GM12878 (cell line): ENCODE measurements around the gene ANXA10. TPM values are rescaled to one million over a fixed set of nuclear protein-coding genes. Genes with fewer than 3 reads are reported as not detected.

Source experiments
- ATAC-seq: fragments of 200-7000 bp; cut with Tn5 transposase; 3 replicates; pipeline ENCODE4 v1.9.1; 2020; ENCODE audit warnings: mild to moderate bottlenecking, moderate library complexity
- Bru-seq: library from RNA; stranded (reverse); fragments of 400-500 nt; gene quantifications from one replicate; lab custom pipeline; 2021; lab: Mats Ljungman, UMichigan
- BruChase-seq, 2 experiments: library from RNA; stranded (reverse); fragments of 400-500 nt; gene quantifications; one replicate each; lab custom pipeline; 2021; lab: Mats Ljungman, UMichigan
- BruUV-seq: library from RNA; stranded (reverse); fragments of 400-500 nt; replicated peaks from 2 replicates; lab custom pipeline; 2021; lab: Mats Ljungman, UMichigan
- CTCF ChIA-PET: fragments of 300-600 bp; sonication (Branson Sonifier 250); formaldehyde crosslinking; extraction: SDS; loops from one replicate; lab custom pipeline; 2021; ENCODE audit warnings: inconsistent platforms; lab: Yijun Ruan, JAX
- POLR2A ChIA-PET: fragments of 350-600 bp; formaldehyde crosslinking; extraction: SDS; loops from one replicate; lab custom pipeline; 2021; ENCODE audit warnings: inconsistent platforms; lab: Charles Lee
- RAD21 ChIA-PET: fragments of 300-600 bp; sonication (Branson Sonifier 250); formaldehyde crosslinking; loops from one replicate; lab custom pipeline; 2023; ENCODE audit warnings: antibody characterized with exemption; ENCODE audit not compliant: unreplicated experiment; lab: Charles Lee
- SMC1A ChIA-PET: fragments of 300-600 bp; sonication (Branson Sonifier 250); formaldehyde crosslinking; loops from one replicate; lab custom pipeline; 2023; ENCODE audit not compliant: unreplicated experiment, uncharacterized antibody; lab: Charles Lee
- DNase-seq: peaks from one replicate; pipeline ENCODE4 v3.0.0-alpha.2; 2011; ENCODE audit warnings: low read depth, low spot score
- FAIRE-seq: peaks from 3 replicates; lab custom pipeline; 2011; peaks lifted over from hg19 to GRCh38; lab: Jason Lieb, UNC
- H2AFZ ChIP-seq: 2 replicates; pipeline ENCODE4 v1.6.0; 2011; ENCODE audit warnings: low read depth, low read length, control low read depth; ENCODE audit not compliant: control insufficient read depth
- H3K27ac ChIP-seq: 2 replicates; pipeline ENCODE4 v1.5.1; 2011; ENCODE audit warnings: control low read depth; ENCODE audit not compliant: control insufficient read depth, insufficient read depth
- H3K27me3 ChIP-seq, 2 experiments: replicated peaks in 1 of 2; 2 replicates each; pipeline versions ENCODE4 v1.6.0 to v1.6.1; 2011; ENCODE audit warnings: low read length in 1 of 2; ENCODE audit not compliant: control insufficient read depth in 2 of 2, insufficient read depth in 2 of 2
- H3K36me3 ChIP-seq, 2 experiments: 2 replicates each; pipeline ENCODE4 v1.5.1; 2011; ENCODE audit warnings: low read length in 1 of 2; ENCODE audit not compliant: control insufficient read depth in 2 of 2, insufficient read depth in 2 of 2
- H3K4me1 ChIP-seq: 2 replicates; pipeline ENCODE4 v1.6.1; 2011; ENCODE audit warnings: mild to moderate bottlenecking, low read length, moderate library complexity, mixed read lengths; ENCODE audit not compliant: control insufficient read depth, insufficient read depth
- H3K4me2 ChIP-seq: 2 replicates; pipeline ENCODE4 v1.6.0; 2011; ENCODE audit warnings: control low read depth; ENCODE audit not compliant: control insufficient read depth, insufficient read depth
- H3K4me3 ChIP-seq: fragments of 200-600 bp; sonication (generic); 2 replicates; pipeline ENCODE4 v1.5.1; 2016
- H3K79me2 ChIP-seq: 2 replicates; pipeline ENCODE4 v1.6.0; 2011; ENCODE audit warnings: low read length; ENCODE audit not compliant: control insufficient read depth, insufficient read depth
- H3K9ac ChIP-seq: 2 replicates; pipeline ENCODE4 v1.8.0; 2011; ENCODE audit warnings: low read length, control low read depth, mixed read lengths; ENCODE audit not compliant: control insufficient read depth, insufficient read depth
- H3K9me3 ChIP-seq: replicated peaks from 3 replicates; pipeline ENCODE4 v1.5.1; 2011; ENCODE audit warnings: mild to moderate bottlenecking, low read length; ENCODE audit not compliant: control insufficient read depth, insufficient read depth
- H4K20me1 ChIP-seq: 2 replicates; pipeline ENCODE4 v1.6.0; 2011; ENCODE audit not compliant: control insufficient read depth, insufficient read depth
- CEBPB ChIP-seq, 2 experiments: fragments of 150-350 bp in 1 of 2; IDR thresholded peaks; 2 replicates each; pipeline ENCODE4 v1.6.1; 2012 to 2014; ENCODE audit warnings: low read depth in 2 of 2, low read length in 2 of 2, borderline replicate concordance in 1 of 2, inconsistent platforms in 1 of 2
- CHD4 ChIP-seq: fragments of 200-600 bp; sonication (generic); IDR thresholded peaks from 2 replicates; pipeline ENCODE4 v1.6.1; 2016; ENCODE audit warnings: mild to moderate bottlenecking
- FOXM1 ChIP-seq: IDR thresholded peaks from 2 replicates; pipeline ENCODE4 v1.6.1; 2012; ENCODE audit warnings: low read depth, mild to moderate bottlenecking, inconsistent platforms, low read length, moderate library complexity
- HSF1 ChIP-seq: fragments of 150-350 bp; IDR thresholded peaks from 2 replicates; pipeline ENCODE4 v1.6.1; 2014; ENCODE audit warnings: mild to moderate bottlenecking, low read depth, low read length
- IKZF2 ChIP-seq, 2 experiments: fragments of 450-650 bp; IDR thresholded peaks; 2 replicates each; pipeline ENCODE4 v1.6.1; 2017; ENCODE audit warnings: mild to moderate bottlenecking in 2 of 2, moderate library complexity in 2 of 2
- NRF1 ChIP-seq: conservative IDR thresholded peaks from 2 replicates; pipeline ENCODE4 v1.6.1; 2011; ENCODE audit warnings: mild to moderate bottlenecking, low read depth, low read length, improper control_type of control experiment
- SRF ChIP-seq, 2 experiments: IDR thresholded peaks; 2 replicates each; pipeline ENCODE4 v1.6.1; 2011; ENCODE audit warnings: low read depth in 2 of 2, low read length in 2 of 2, mild to moderate bottlenecking in 1 of 2, moderate library complexity in 1 of 2
- TCF12 ChIP-seq: IDR thresholded peaks from 2 replicates; pipeline ENCODE4 v1.6.1; 2011; ENCODE audit warnings: low read depth, mild to moderate bottlenecking, low read length
- WRNIP1 ChIP-seq: IDR thresholded peaks from 2 replicates; pipeline ENCODE4 v1.6.1; 2011; ENCODE audit warnings: low read depth, low read length, improper control_type of control experiment, borderline replicate concordance
- ZNF687 ChIP-seq: fragments of 450-650 bp; IDR thresholded peaks from 2 replicates; pipeline ENCODE4 v1.6.1; 2017; ENCODE audit warnings: mild to moderate bottlenecking, moderate library complexity
- WGBS: methylation state at CpG from one replicate; pipeline ENCODE4 v1.1.6; 2016; ENCODE audit warnings: low lambda C conversion rate; ENCODE audit not compliant: insufficient replicate concordance, insufficient coverage; ENCODE audit errors: missing lambda C conversion rate; 5-methylcytosine and 5-hydroxymethylcytosine counted together
- in situ Hi-C: fragments of 300-500 bp; cut with MboI; formaldehyde crosslinking; loops from 9 replicates; pipeline ENCODE4 v1.14.3; 2018; ENCODE audit warnings: mixed read lengths
- intact Hi-C: fragments of 100-400 bp; cut with micrococcal nuclease; formaldehyde crosslinking; loops from one replicate; pipeline ENCODE4 v1.14.2; 2022; ENCODE audit not compliant: unreplicated experiment
- long read RNA-seq, 2 experiments: library from polyadenylated mRNA; unstranded; transcript quantifications; one replicate each; pipeline ENCODE4 v2.0.0, GENCODE V29; 2019 to 2020
- polyA minus RNA-seq, 3 experiments: library from RNA; depleted of rRNA, polyadenylated mRNA; stranded (reverse); fragments of >200 nt; gene quantifications; 2 replicates each; pipeline ENCODE4 v1.2.3, GENCODE V29; 2011
- polyA plus RNA-seq, 11 experiments: library from polyadenylated mRNA; depleted of rRNA in 4 of 11; unstranded in 6 of 11; stranded (reverse) in 5 of 11; fragments of >200 nt; fragmentation: Nextera tagmentation in 4 of 11; fragmentation: Illumina TruSeq in 1 of 11; extraction: Ambion mirVana in 4 of 11; extraction: Trizol in 1 of 11; gene quantifications; 1 replicate in 1 of 11; 2 replicates in 10 of 11; pipeline versions ENCODE4 v1.2.1 to v1.2.3, GENCODE V29; 2011 to 2016; ENCODE audit warnings: inconsistent platforms in 2 of 11, missing spikeins in 2 of 11, low read depth in 1 of 11
- total RNA-seq, 4 experiments: library from RNA; depleted of rRNA in 3 of 4; stranded (reverse); fragments of >200 nt in 3 of 4; fragmentation: Illumina TruSeq in 1 of 4; extraction: Trizol in 1 of 4; gene quantifications; 2 replicates each; pipeline versions ENCODE4 v1.2.1 to v1.2.3, GENCODE V29; 2013 to 2021
- TF ChIP-seq, protein P1 (sequence below): fragments of 450-650 bp; IDR thresholded peaks from 2 replicates; pipeline ENCODE4 v1.6.1; 2014; ENCODE audit warnings: mild to moderate bottlenecking

The ANXA10 gene, protein sequence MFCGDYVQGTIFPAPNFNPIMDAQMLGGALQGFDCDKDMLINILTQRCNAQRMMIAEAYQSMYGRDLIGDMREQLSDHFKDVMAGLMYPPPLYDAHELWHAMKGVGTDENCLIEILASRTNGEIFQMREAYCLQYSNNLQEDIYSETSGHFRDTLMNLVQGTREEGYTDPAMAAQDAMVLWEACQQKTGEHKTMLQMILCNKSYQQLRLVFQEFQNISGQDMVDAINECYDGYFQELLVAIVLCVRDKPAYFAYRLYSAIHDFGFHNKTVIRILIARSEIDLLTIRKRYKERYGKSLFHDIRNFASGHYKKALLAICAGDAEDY
- not detected in 2 replicates for total RNA-seq (2013; cell fraction: nucleolus; rRNA removed)
- not detected in 2 replicates for total RNA-seq (2014; rRNA removed)
- total RNA-seq (2014; rRNA removed; fragmentation: Illumina TruSeq; extraction: Trizol), result not detected in 2 replicates
- total RNA-seq (2021), result not detected in 2 replicates
- polyA plus RNA-seq (2011; ENCODE audit: low read depth), result not detected
- polyA plus RNA-seq (2011; rRNA removed), result not detected in 2 replicates
- polyA plus RNA-seq (2011; cell fraction: cytosol; rRNA removed), result not detected in 2 replicates
- not detected in 2 replicates for polyA plus RNA-seq (2011; cell fraction: nucleus; rRNA removed)
- not detected in 2 replicates for polyA plus RNA-seq (2012)
- not detected in 2 replicates for polyA plus RNA-seq (2014; fragmentation: Illumina TruSeq; extraction: Trizol)
- polyA plus RNA-seq (2014; fragmentation: Nextera tagmentation; extraction: Ambion mirVana), result not detected
- polyA plus RNA-seq (2014; rRNA removed), result not detected in 2 replicates
- not detected for polyA plus RNA-seq (2016; fragmentation: Nextera tagmentation; extraction: Ambion mirVana)
- not detected in 2 replicates for polyA minus RNA-seq (2011; rRNA and poly(A)+ RNA removed)
- polyA minus RNA-seq (2011; cell fraction: cytosol; rRNA and poly(A)+ RNA removed), result not detected in 2 replicates
- not detected in 2 replicates for polyA minus RNA-seq (2011; cell fraction: nucleus; rRNA and poly(A)+ RNA removed)
- Bru-seq, nascent RNA, result percentile 1 among the genes with signal in this experiment
- BruChase-seq, experiment 1, labeled RNA remaining after a 6-hour chase, result not detected
- not detected for BruChase-seq, experiment 2, labeled RNA remaining after a 2-hour chase
- long read RNA-seq, experiment 1, result 0 reads
- long read RNA-seq, experiment 2, partial matches to known transcripts, result 0 of 1 reads
- long read RNA-seq, experiment 2, other reads (novel, unspliced or antisense), result 1 of 1 reads

GRCh38 chr4:168092176-168092712 is at the start of gene ANXA10:
TSS of gene ANXA10 (plus strand) at chr4:168092537. CDS start at chr4:168092701, 164 bp downstream.
- 5% methylated on average over 1 of the region's 1 CpG for WGBS
- in situ Hi-C loops, result no loop called here
- FAIRE-seq, result no peak
- TF ChIP-seq CEBPB (IDR thresholded peaks at IDR 0.05; ENCODE audit: borderline replicate concordance in 1 of 2, low read depth in 2 of 2, low read length in 2 of 2) (no peak), NRF1 (no peak), FOXM1 (no peak), HSF1 (no peak), TCF12 (no peak), WRNIP1 (no peak), IKZF2 (IDR thresholded peaks at IDR 0.05) (no peak), ZNF687 (no peak), CHD4 (no peak), SRF (IDR thresholded peaks at IDR 0.05; ENCODE audit: low read depth in 2 of 2, low read length in 2 of 2) (no peak)
- TF ChIP-seq, protein P1, sequence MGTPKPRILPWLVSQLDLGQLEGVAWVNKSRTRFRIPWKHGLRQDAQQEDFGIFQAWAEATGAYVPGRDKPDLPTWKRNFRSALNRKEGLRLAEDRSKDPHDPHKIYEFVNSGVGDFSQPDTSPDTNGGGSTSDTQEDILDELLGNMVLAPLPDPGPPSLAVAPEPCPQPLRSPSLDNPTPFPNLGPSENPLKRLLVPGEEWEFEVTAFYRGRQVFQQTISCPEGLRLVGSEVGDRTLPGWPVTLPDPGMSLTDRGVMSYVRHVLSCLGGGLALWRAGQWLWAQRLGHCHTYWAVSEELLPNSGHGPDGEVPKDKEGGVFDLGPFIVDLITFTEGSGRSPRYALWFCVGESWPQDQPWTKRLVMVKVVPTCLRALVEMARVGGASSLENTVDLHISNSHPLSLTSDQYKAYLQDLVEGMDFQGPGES, result no peak

More at GRCh38 chr4:168092176-168092712, at the start of gene ANXA10:
- no TSS peak for BruUV-seq
- H3K4me3 ChIP-seq, result no peak within 1 kb of the TSS
- POLR2A ChIA-PET, result no interaction called here
- intact Hi-C loops, result no loop called here
- H3K9ac ChIP-seq, result no peak within 1 kb of the TSS
- no peaks in the 10 kb centered on the region for H3K79me2 ChIP-seq
- ATAC-seq (no peak), DNase-seq (no peak)
- no peak within 1 kb of the TSS for H3K4me2 ChIP-seq
- RAD21 ChIA-PET, result interaction anchor here (0.6 kb wide), 1 partner anchor 61 kb away, joined by 3 read pairs; no protein-coding TSS in a partner anchor
- no peak within 1 kb of the TSS for H3K27ac ChIP-seq
- no peaks in the 10 kb centered on the region for H3K36me3 ChIP-seq
- H3K9me3 ChIP-seq, result no peaks in the 10 kb centered on the region
- SMC1A ChIA-PET, result no interaction called here
- no peaks in the 10 kb centered on the region for H4K20me1 ChIP-seq
- H3K27me3 ChIP-seq, result no peaks in the 10 kb centered on the region
- CTCF ChIA-PET, result no interaction called here
- H3K4me1 ChIP-seq, result no peaks in the 10 kb centered on the region
- H2AFZ ChIP-seq, result no peak within 1 kb of the TSS
